Effector memory CD8-positive, alpha-beta T cell (primary cell): ENCODE results near the gene STEAP3.

Experiments
- ATAC-seq: fragments of 150-1000 bp; cut with Tn5 transposase; replicated peaks from 2 replicates; pipeline ENCODE4 v1.10.0; 2021; ENCODE audit warnings: mild to moderate bottlenecking, moderate library complexity
- DNase-seq, 3 experiments: peaks; one replicate each; pipeline ENCODE4 v3.0.0; 2021
- H3K27ac Mint-ChIP-seq, 2 donors: one replicate each; pipeline ENCODE4 v1.8.0; 2022; ENCODE audit warnings: mild to moderate bottlenecking in 2 of 2, mixed read lengths in 2 of 2, moderate library complexity in 2 of 2
- H3K27me3 Mint-ChIP-seq, 2 donors: one replicate each; pipeline ENCODE4 v1.8.0; 2022; ENCODE audit warnings: mixed read lengths in 2 of 2
- H3K36me3 Mint-ChIP-seq: one replicate; pipeline ENCODE4 v1.8.0; 2022; ENCODE audit warnings: mild to moderate bottlenecking, moderate library complexity, mixed read lengths; ENCODE audit not compliant: insufficient read depth
- H3K4me1 Mint-ChIP-seq, 2 donors: one replicate each; pipeline ENCODE4 v1.8.0; 2022; ENCODE audit warnings: low read depth in 2 of 2, mixed read lengths in 2 of 2
- H3K4me3 Mint-ChIP-seq, 2 donors: one replicate each; pipeline ENCODE4 v1.8.0; 2022; ENCODE audit warnings: mild to moderate bottlenecking in 2 of 2, mixed read lengths in 2 of 2, moderate library complexity in 2 of 2
- H3K9me3 Mint-ChIP-seq, 2 donors: one replicate each; pipeline ENCODE4 v1.8.0; 2022; ENCODE audit warnings: mixed read lengths in 2 of 2

Gene STEAP3

DNA sequence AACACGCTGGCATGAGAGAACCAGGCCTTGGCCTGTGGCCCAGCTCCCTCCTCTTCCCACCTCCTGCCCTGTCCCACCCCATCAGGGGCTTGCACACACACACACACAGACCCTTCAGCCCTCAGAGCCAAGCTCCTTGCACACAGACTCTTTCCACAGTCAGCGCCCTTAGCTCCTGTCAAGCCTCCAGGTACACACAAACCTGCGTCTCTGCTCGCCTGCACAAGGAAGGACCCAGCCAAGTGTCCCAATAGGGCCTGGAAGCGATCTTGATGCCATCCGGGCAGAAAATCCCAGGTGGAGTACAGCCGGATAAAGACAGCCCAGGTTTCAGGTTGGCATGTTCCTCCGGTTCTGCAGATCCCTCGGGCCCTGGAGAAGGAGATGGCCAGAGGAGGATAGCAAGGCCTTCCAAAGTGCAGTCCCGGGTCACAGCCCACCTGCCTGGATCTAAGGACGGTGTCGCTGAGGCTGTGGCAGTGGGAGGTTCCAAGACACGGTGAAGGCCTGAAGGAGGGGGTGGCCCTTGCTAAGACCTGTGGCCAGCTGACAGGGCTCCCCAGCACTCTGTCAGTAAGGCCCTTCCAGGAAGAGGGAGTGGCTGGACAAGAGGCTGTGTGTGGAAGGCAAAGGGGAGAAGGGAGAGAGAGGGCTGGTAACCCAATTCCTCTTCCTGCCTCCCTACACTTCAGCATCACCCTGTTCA lies 18.5 kb upstream of the STEAP3 start:
- DNase-seq (no peak), ATAC-seq (no peak)
- no peak overlapping the region for H3K27ac Mint-ChIP-seq
- peaks cover 0 to 1% of the 10 kb centered on the region in 2 donors for H3K4me1 Mint-ChIP-seq
- no peaks in the 10 kb centered on the region for H3K9me3 Mint-ChIP-seq
- peaks cover 10 to 22% of the 10 kb centered on the region in 2 donors for H3K27me3 Mint-ChIP-seq
- no peak overlapping the region for H3K4me3 Mint-ChIP-seq
- no peaks in the 10 kb centered on the region for H3K36me3 Mint-ChIP-seq

DNA sequence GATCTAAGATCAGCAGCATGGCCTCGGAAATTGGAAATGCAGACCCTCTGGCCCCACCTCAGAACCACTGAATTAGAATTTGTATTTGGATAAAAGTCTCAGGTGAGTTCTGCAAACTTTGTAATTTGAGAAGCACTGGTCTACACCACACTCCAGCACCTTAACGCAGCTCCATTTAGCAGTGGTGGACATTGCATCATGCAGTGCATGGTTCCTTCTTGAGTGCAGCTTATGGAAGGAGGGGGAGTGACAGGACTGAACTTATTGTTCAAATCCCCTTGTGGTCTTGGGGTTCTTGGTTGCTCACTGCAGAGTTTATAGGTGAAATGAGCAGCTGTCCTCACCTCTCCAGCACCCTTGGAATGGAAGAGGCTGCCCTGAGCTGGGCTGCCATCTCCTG lies 17.4 kb upstream of the STEAP3 start:
- H3K27ac Mint-ChIP-seq = no peak overlapping the region
- no peak overlapping the region for H3K4me3 Mint-ChIP-seq
- ATAC-seq (no peak), DNase-seq (no peak)
- no peaks in the 10 kb centered on the region for H3K36me3 Mint-ChIP-seq
- peaks cover 4 to 19% of the 10 kb centered on the region in 2 donors for H3K27me3 Mint-ChIP-seq
- peaks cover 0 to 1% of the 10 kb centered on the region in 2 donors for H3K4me1 Mint-ChIP-seq
- no peaks in the 10 kb centered on the region for H3K9me3 Mint-ChIP-seq

DNA sequence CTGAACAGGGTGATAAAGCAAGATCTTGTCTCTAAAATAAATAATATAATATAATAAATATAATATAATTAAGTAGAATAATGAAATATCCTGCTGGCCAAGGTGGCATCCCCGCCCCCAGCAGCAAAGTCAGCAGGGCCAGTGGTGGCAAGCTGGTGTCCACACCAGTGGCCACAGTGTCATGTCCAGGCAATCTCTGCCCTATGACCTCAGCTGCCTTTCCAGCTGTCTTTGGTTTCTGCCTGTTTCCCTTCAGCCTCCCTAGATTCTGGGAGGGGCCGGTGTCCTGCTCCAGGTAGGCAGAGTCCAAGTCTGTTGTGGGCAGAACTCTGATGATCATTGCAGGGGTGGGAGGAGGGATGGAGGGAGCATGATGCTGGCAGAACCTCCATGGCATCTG lies 16.2 kb upstream of the STEAP3 start:
- H3K27me3 Mint-ChIP-seq = peaks cover 8 to 31% of the 10 kb centered on the region in 2 donors
- no peaks in the 10 kb centered on the region for H3K36me3 Mint-ChIP-seq
- no peak overlapping the region for H3K27ac Mint-ChIP-seq
- peaks cover 0 to 1% of the 10 kb centered on the region in 2 donors for H3K4me1 Mint-ChIP-seq
- H3K9me3 Mint-ChIP-seq = no peaks in the 10 kb centered on the region
- ATAC-seq (no peak), DNase-seq (no peak)
- no peak overlapping the region for H3K4me3 Mint-ChIP-seq

DNA sequence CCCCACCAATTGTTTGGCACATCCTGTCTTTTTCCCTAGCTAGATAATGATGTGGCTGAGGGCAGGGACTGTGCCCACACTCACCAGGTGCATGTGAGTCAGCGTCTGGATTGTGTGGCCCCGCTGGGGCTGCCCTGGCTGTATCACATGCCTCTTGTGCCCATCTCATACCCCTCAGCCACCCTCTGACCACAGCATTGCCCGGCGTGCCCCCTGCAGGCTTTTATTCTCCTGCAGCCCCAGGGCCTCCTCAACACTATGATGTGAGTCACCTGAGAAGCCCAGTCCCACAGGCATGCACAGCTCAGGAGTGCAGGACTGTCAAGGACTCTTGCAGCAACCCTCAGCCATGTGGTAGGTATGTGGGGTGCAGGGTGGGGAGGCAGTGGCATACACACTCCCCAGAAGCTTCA lies 14.8 kb upstream of the STEAP3 start:
- no peaks in the 10 kb centered on the region for H3K9me3 Mint-ChIP-seq
- no peak overlapping the region for H3K4me3 Mint-ChIP-seq
- no peak for ATAC-seq
- DNase-seq = no peak
- H3K27ac Mint-ChIP-seq = no peak overlapping the region
- H3K36me3 Mint-ChIP-seq = no peaks in the 10 kb centered on the region
- H3K4me1 Mint-ChIP-seq = peaks cover 0 to 1% of the 10 kb centered on the region in 2 donors
- H3K27me3 Mint-ChIP-seq = peaks cover 9 to 36% of the 10 kb centered on the region in 2 donors

DNA sequence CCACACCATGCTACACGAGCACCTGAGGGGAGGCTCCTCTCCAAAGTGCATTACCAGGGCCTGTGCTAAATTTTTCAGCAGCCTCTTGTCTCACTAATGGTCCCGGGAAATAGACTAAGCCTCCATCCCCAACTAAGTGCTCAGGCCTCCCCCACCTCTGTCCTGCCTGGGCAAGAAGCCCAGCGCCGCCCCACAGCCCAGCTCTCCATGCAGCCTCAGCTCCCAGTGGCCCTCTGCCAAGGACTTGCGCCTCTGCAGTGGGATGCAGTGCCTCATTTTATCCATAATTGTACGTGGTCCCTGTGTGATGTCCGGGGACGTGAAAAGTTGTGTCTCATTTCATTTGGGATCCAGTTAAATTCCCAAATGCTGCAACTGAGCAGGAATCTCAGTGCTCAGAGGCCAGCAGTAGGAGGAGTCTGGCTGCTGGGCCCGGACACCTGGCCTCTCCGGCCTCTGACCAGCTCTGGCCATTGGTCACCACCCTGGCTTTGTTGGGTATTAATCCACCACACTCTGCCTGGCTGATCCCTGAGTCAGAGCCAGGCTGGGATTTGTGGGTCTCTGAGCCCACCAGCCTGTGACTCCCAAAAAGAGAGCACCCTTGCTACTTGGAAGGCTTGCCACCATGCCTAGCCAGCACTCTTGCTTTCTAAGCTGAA lies 11.4 kb upstream of the STEAP3 start:
- Mint-ChIP-seq H3K36me3 (no peaks in the 10 kb centered on the region), H3K4me1 (peaks cover 0 to 1% of the 10 kb centered on the region in 2 donors), H3K27ac (no peak overlapping the region), H3K4me3 (no peak overlapping the region), H3K9me3 (no peaks in the 10 kb centered on the region), H3K27me3 (peaks cover 9 to 45% of the 10 kb centered on the region in 2 donors)
- ATAC-seq (no peak), DNase-seq (no peak)

- H3K4me3 Mint-ChIP-seq = no peak overlapping the region
- H3K4me1 Mint-ChIP-seq = no peaks in the 10 kb centered on the region
- H3K9me3 Mint-ChIP-seq = no peaks in the 10 kb centered on the region
- H3K36me3 Mint-ChIP-seq = no peaks in the 10 kb centered on the region
- DNase-seq = no peak
- H3K27me3 Mint-ChIP-seq = peaks cover 6 to 55% of the 10 kb centered on the region in 2 donors
- ATAC-seq = no peak
- H3K27ac Mint-ChIP-seq = no peak overlapping the region
These were observed 9.1 kb upstream of the STEAP3 start for GRCh38 chr2:119214453-119215037.

DNA sequence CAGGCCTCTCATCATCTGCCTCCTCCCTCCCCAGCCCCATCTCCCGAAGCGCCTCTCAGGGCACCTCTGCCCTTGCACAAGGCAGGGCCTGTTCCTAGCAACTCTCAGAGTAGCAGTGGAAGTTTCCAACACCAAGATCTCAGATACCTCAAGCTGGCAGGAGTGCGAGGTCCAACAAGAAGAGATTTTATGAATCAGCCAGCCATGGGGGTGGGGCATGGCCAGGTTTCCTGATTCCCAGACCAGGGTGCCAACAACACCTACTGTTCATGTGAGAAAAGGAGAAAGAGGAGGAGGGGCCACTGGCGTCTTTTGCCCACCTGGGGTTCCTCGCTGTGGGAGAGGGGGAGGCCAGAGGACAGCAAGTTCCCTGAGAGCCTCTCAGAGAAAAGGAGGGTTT lies 6.6 kb upstream of the STEAP3 start:
- Mint-ChIP-seq H3K27me3 (peaks cover 23 to 61% of the 10 kb centered on the region in 2 donors), H3K27ac (no peak overlapping the region), H3K4me3 (no peak overlapping the region), H3K9me3 (no peaks in the 10 kb centered on the region), H3K36me3 (no peaks in the 10 kb centered on the region), H3K4me1 (no peaks in the 10 kb centered on the region)
- ATAC-seq = no peak
- DNase-seq = no peak

DNA sequence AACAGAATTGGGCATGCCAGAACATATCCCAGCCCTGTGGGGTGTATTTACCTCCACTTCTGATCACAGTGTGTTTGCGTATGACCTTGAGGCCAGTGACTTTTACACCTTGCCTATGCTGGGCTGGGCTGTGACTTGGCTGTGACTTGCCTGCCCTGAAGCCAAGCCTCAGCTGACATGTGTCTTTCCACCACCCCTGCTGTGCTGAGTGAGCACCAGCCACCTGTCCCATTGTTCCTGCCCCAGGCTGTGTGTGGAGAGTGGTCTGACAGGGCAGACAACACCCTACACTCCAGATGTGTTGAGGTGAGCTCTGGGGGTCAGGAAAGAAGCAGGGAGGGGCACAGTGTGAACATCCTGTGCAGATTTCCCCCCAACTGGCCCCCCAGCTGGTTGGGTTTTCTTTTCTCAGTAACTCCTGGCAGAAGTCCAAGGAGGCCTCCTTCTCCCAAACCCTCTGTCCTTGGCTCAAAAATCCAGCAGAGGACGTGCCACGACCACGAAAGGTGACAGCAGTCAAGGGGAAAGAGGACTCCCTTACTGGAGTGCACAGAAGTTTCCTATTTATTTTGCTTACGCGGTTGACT lies 5.1 kb upstream of the STEAP3 start:
- Mint-ChIP-seq H3K27me3 (peaks cover 22 to 65% of the 10 kb centered on the region in 2 donors), H3K36me3 (no peaks in the 10 kb centered on the region), H3K9me3 (no peaks in the 10 kb centered on the region), H3K4me1 (no peaks in the 10 kb centered on the region), H3K4me3 (no peak overlapping the region), H3K27ac (no peak overlapping the region)
- DNase-seq = no peak
- no peak for ATAC-seq

DNA sequence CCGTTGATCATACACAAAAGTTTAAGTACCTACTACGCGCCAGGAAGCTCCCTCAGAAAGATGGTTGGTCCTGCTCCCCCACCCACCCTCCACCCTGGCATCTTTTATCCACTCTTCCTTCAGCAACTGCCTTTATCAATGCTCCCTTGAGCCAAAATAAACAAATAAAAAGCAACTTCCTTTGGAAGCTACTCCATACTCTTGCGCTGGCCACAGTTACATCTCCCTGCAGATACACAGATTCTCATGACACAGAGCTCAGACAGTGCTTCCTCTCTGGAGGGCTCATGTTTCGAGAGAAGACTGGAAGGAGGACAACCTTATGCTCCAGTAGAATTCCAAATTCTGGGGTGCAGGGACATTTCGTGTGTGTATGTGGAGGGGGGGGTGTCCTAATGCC lies 3.8 kb upstream of the STEAP3 start:
- no peak overlapping the region for H3K27ac Mint-ChIP-seq
- no peak for ATAC-seq
- no peak overlapping the region for H3K4me3 Mint-ChIP-seq
- no peaks in the 10 kb centered on the region for H3K4me1 Mint-ChIP-seq
- DNase-seq = no peak
- H3K9me3 Mint-ChIP-seq = no peaks in the 10 kb centered on the region
- H3K36me3 Mint-ChIP-seq = no peaks in the 10 kb centered on the region
- peaks cover 22 to 70% of the 10 kb centered on the region in 2 donors for H3K27me3 Mint-ChIP-seq

GRCh38 chr2:119220720-119221301 lies 2.8 kb upstream of the STEAP3 start:
- no peaks in the 10 kb centered on the region for H3K4me1 Mint-ChIP-seq
- no peak overlapping the region for H3K27ac Mint-ChIP-seq
- H3K27me3 Mint-ChIP-seq = peaks cover 24 to 79% of the 10 kb centered on the region in 2 donors
- no peak overlapping the region for H3K4me3 Mint-ChIP-seq
- H3K36me3 Mint-ChIP-seq = no peaks in the 10 kb centered on the region
- ATAC-seq (no peak), DNase-seq (no peak)
- no peaks in the 10 kb centered on the region for H3K9me3 Mint-ChIP-seq

DNA sequence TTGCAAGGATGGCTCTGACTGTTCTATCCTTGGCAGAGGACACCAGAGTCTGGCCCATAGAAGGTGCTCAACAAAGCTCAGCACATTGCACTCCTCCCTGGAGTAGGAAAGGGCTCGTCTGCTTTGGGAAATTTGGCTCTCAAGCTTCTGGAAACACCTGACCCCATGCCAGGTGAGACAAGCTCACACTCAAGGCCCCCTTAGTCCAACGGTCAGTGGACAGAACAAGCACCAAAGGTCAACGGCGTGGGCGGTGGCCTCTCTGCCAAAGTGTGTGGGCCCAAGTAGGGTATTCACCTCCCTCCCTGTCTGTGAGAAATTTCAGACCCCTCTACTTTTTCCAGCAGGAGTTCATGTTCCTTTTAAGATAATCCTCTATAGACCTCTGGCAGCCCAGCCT lies 2.0 kb upstream of the STEAP3 start:
- no peaks in the 10 kb centered on the region for H3K4me1 Mint-ChIP-seq
- no peak overlapping the region for H3K27ac Mint-ChIP-seq
- no peaks in the 10 kb centered on the region for H3K36me3 Mint-ChIP-seq
- no peak for DNase-seq
- no peak overlapping the region for H3K4me3 Mint-ChIP-seq
- ATAC-seq = no peak
- no peaks in the 10 kb centered on the region for H3K9me3 Mint-ChIP-seq
- peaks cover 31 to 85% of the 10 kb centered on the region in 2 donors for H3K27me3 Mint-ChIP-seq

- H3K27ac Mint-ChIP-seq = no peak overlapping the region
- H3K27me3 Mint-ChIP-seq = peaks cover 35 to 85% of the 10 kb centered on the region in 2 donors
These were observed 1.4 kb upstream of the STEAP3 start for GRCh38 chr2:119222213-119222612.

DNA sequence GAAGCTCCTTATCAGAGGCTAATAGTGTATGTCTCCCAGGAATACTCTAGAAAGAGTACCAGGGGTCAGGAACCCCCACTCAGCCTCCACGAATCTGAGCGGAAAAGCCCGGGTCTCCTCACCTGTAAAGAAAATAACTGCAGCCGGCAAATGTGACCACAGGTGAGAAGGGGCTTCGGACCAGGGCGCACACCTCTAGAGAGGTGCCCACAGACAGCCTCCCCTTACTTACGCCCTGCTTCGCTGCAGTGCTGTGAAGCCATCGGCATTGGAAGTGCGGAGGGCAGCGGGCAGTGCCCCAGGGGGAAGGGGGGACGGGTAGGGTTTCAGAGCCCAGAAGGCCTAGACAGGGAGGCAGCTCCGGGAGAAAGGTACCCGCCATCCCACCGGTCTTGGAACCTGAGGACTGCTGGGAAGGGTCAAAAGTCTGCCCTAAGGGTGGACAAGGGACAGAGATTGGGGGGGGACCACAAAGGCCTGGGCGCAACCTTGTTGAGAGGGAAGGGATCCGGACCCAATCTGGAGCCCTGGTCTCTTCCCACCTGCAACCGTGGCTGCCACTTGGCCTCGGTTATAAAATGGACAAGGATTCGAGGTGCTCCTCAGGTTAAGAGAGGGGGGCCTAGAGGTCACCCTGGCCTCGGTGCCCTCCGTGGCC lies 642 bp upstream of the STEAP3 start:
- peaks cover 35 to 80% of the 10 kb centered on the region in 2 donors for H3K27me3 Mint-ChIP-seq

More at GRCh38 chr2:119222213-119222612, 1.4 kb upstream of the STEAP3 start:
- no peak for DNase-seq
- Mint-ChIP-seq H3K4me3 (peak overlapping the region in 1 of 2 donors; percentile 61), H3K4me1 (no peaks in the 10 kb centered on the region), H3K9me3 (no peaks in the 10 kb centered on the region), H3K36me3 (no peaks in the 10 kb centered on the region)
- no peak for ATAC-seq

More for the DNA sequence above, 642 bp upstream of the STEAP3 start:
- no peaks in the 10 kb centered on the region for H3K9me3 Mint-ChIP-seq
- no peak for ATAC-seq
- H3K36me3 Mint-ChIP-seq = no peaks in the 10 kb centered on the region
- H3K27ac Mint-ChIP-seq = no peak overlapping the region
- no peaks in the 10 kb centered on the region for H3K4me1 Mint-ChIP-seq
- DNase-seq = no peak
- peak overlapping the region; percentile 38 to 61 for H3K4me3 Mint-ChIP-seq
